GM15510 (cell line): ENCODE data around the gene MX2.

Experiments used
- POLR2A ChIP-seq: IDR thresholded peaks from 3 replicates; pipeline ENCODE4 v1.6.1; 2011; ENCODE audit warnings: borderline replicate concordance; ENCODE audit not compliant: insufficient read length; ENCODE audit errors: extremely low read depth

MX2 gene

GRCh38 chr21:41425954-41426675, 64.3 kb downstream of the MX2 start, which contains the start of gene MX1:
Gene MX1, plus strand, starts transcription at chr21:41426239. Its CDS starts 5,832 bp downstream, at chr21:41432071.
- peak; percentile 98 for TF ChIP-seq POLR2A

GRCh38 chr21:41426676-41427404, 65.0 kb downstream of the MX2 start:
- no peak for TF ChIP-seq POLR2A

- no peak for TF ChIP-seq POLR2A
These were observed 65.7 kb downstream of the MX2 start for GRCh38 chr21:41427556-41427955.

GRCh38 chr21:41428311-41428710, 66.5 kb downstream of the MX2 start:
- no peak for TF ChIP-seq POLR2A

- no peak for TF ChIP-seq POLR2A
These were observed 67.0 kb downstream of the MX2 start for GRCh38 chr21:41428847-41429246.

GRCh38 chr21:41429305-41429704, 67.5 kb downstream of the MX2 start:
- no peak for TF ChIP-seq POLR2A

GRCh38 chr21:41429925-41430491, 68.2 kb downstream of the MX2 start:
- peak; percentile 24 for TF ChIP-seq POLR2A

- no peak for TF ChIP-seq POLR2A
These were observed 70.1 kb downstream of the MX2 start for GRCh38 chr21:41431788-41432548.

GRCh38 chr21:41432562-41433460, 71.0 kb downstream of the MX2 start:
- peak; percentile 5 for TF ChIP-seq POLR2A

- TF ChIP-seq POLR2A: no peak
These were observed 71.7 kb downstream of the MX2 start for GRCh38 chr21:41433566-41433965.

- peak; percentile 25 for TF ChIP-seq POLR2A
These were observed 73.9 kb downstream of the MX2 start for GRCh38 chr21:41435706-41436105.

- no peak for TF ChIP-seq POLR2A
These were observed 75.9 kb downstream of the MX2 start for GRCh38 chr21:41437729-41438128.

- no peak for TF ChIP-seq POLR2A
These were observed 76.7 kb downstream of the MX2 start for GRCh38 chr21:41438425-41439113.
